Peyer's patch (tissue), 4 donors: ENCODE measurements around the gene SRC. TPM values are rescaled to one million over a fixed set of nuclear protein-coding genes. Genes with fewer than 3 reads are reported as not detected.

Experiments used
- DNase-seq, 3 donors: peaks; one replicate each; pipeline ENCODE4 v3.0.0-alpha.2; 2017 to 2019
- H3K27ac ChIP-seq, 4 donors: fragments of 200-600 bp; sonication (generic); one replicate each; pipeline ENCODE4 v1.5.1; 2016 to 2019
- H3K27me3 ChIP-seq, 2 donors: fragments of 200-600 bp; sonication (generic); one replicate each; pipeline ENCODE4 v1.5.1; 2019
- H3K36me3 ChIP-seq, 3 donors: fragments of 200-600 bp; sonication (generic); one replicate each; pipeline ENCODE4 v1.5.1; 2016 to 2019
- H3K4me1 ChIP-seq, 4 donors: fragments of 200-600 bp; sonication (generic); one replicate each; pipeline ENCODE4 v1.5.1; 2016 to 2019
- H3K4me3 ChIP-seq, 4 donors: fragments of 200-600 bp; sonication (generic); 1 replicate in 3 of 4; 2 replicates in 1 of 4; pipeline ENCODE4 v1.5.1; 2016 to 2019; ENCODE audit warnings: mild to moderate bottlenecking in 1 of 4
- H3K9me3 ChIP-seq, 4 donors: fragments of 200-600 bp; sonication (generic); one replicate each; pipeline ENCODE4 v1.5.1; 2016 to 2019; ENCODE audit warnings: mild to moderate bottlenecking in 1 of 4
- CTCF ChIP-seq, 6 experiments: fragments of 450-650 bp in 4 of 6; fragments of 200-600 bp in 2 of 6; sonication (generic) in 1 of 6; IDR thresholded peaks; one replicate each; pipeline ENCODE4 v1.5.1; 2017 to 2019; ENCODE audit warnings: antibody characterized with exemption in 6 of 6, mild to moderate bottlenecking in 3 of 6, moderate library complexity in 1 of 6
- POLR2A ChIP-seq, 2 donors: fragments of 450-650 bp; IDR thresholded peaks; one replicate each; pipeline ENCODE4 v1.5.1; 2017; ENCODE audit warnings: antibody characterized with exemption in 2 of 2, mild to moderate bottlenecking in 2 of 2, moderate library complexity in 2 of 2
- total RNA-seq, 4 donors: library from RNA; depleted of rRNA; stranded (reverse); fragments of >200 nt; gene quantifications; one replicate each; pipeline ENCODE4 v1.1.0, GENCODE V29; 2016

SRC gene
- total RNA-seq, 4 donors from 2014 or later: 85.8 to 187 (median 146) TPM

DNA sequence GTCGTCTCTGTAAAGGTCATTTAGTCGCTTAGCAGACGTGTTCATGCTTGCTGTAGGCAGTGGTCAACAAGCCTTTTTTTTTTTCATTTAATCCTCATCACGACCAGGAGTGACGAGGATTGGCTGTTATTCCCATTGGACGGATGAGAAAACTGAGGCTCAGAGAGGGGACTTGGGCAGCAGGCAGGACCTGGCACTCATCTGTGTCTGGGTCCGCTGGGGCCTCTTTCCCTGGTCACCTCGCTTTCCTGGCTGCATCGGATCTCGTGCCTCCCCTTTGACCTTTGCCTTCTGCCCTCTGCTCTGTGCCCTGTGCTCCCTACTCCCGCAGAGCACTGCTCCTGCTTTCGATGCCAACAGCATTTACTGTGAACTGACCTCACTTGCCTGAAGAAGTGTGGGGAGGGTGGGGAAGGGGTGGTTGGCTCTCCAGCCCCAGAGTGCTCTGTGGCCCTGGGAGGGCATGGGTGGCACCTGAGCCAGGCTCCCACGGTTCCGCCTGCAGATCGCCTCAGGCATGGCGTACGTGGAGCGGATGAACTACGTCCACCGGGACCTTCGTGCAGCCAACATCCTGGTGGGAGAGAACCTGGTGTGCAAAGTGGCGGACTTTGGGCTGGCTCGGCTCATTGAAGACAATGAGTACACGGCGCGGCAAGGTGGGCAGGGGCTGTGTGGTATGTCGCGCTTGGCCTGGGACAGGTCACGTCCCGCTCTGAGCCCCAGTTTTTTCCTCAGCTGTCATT, 56.2 kb downstream of the SRC start:
- Histone ChIP-seq H3K27me3 (no peaks in the 10 kb centered on the region), H3K27ac (no peak overlapping the region), H3K36me3 (peaks cover 0 to 66% (median 0%) of the 10 kb centered on the region in 3 donors), H3K4me1 (peaks cover 0 to 10% (median 2%) of the 10 kb centered on the region in 4 donors), H3K9me3 (no peaks in the 10 kb centered on the region), H3K4me3 (no peak overlapping the region)
- TF ChIP-seq CTCF (IDR thresholded peaks at IDR 0.05) (no peak), POLR2A (IDR thresholded peaks at IDR 0.05) (no peak)
- DNase-seq: no peak

DNA sequence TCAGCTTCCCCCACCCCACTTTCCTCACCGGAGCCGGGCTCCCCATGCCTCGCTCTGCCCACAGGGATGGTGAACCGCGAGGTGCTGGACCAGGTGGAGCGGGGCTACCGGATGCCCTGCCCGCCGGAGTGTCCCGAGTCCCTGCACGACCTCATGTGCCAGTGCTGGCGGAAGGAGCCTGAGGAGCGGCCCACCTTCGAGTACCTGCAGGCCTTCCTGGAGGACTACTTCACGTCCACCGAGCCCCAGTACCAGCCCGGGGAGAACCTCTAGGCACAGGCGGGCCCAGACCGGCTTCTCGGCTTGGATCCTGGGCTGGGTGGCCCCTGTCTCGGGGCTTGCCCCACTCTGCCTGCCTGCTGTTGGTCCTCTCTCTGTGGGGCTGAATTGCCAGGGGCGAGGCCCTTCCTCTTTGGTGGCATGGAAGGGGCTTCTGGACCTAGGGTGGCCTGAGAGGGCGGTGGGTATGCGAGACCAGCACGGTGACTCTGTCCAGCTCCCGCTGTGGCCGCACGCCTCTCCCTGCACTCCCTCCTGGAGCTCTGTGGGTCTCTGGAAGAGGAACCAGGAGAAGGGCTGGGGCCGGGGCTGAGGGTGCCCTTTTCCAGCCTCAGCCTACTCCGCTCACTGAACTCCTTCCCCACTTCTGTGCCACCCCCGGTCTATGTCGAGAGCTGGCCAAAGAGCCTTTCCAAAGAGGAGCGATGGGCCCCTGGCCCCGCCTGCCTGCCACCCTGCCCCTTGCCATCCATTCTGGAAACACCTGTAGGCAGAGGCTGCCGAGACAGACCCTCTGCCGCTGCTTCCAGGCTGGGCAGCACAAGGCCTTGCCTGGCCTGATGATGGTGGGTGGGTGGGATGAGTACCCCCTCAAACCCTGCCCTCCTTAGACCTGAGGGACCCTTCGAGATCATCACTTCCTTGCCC, 57.4 kb downstream of the SRC start:
- peaks cover 0 to 53% (median 0%) of the 10 kb centered on the region in 3 donors for H3K36me3 ChIP-seq
- H3K4me1 ChIP-seq: peaks cover 0 to 12% (median 2%) of the 10 kb centered on the region in 4 donors
- H3K27me3 ChIP-seq: no peaks in the 10 kb centered on the region
- H3K4me3 ChIP-seq: no peak overlapping the region
- no peak overlapping the region for H3K27ac ChIP-seq
- H3K9me3 ChIP-seq: no peaks in the 10 kb centered on the region
- DNase-seq: no peak
- TF ChIP-seq POLR2A (IDR thresholded peaks at IDR 0.05) (no peak), CTCF (IDR thresholded peaks at IDR 0.05) (no peak)

- no peak overlapping the region for H3K4me3 ChIP-seq
- no peaks in the 10 kb centered on the region for H3K27me3 ChIP-seq
- H3K9me3 ChIP-seq: no peaks in the 10 kb centered on the region
- H3K36me3 ChIP-seq: peaks cover 0 to 44% (median 0%) of the 10 kb centered on the region in 3 donors
- peaks cover 0 to 12% (median 2%) of the 10 kb centered on the region in 4 donors for H3K4me1 ChIP-seq
- no peak overlapping the region for H3K27ac ChIP-seq
- no peak for DNase-seq
- TF ChIP-seq POLR2A (IDR thresholded peaks at IDR 0.05) (no peak), CTCF (IDR thresholded peaks at IDR 0.05) (no peak)
Observed at GRCh38 chr20:37404461-37404890, 58.5 kb downstream of the SRC start.

DNA sequence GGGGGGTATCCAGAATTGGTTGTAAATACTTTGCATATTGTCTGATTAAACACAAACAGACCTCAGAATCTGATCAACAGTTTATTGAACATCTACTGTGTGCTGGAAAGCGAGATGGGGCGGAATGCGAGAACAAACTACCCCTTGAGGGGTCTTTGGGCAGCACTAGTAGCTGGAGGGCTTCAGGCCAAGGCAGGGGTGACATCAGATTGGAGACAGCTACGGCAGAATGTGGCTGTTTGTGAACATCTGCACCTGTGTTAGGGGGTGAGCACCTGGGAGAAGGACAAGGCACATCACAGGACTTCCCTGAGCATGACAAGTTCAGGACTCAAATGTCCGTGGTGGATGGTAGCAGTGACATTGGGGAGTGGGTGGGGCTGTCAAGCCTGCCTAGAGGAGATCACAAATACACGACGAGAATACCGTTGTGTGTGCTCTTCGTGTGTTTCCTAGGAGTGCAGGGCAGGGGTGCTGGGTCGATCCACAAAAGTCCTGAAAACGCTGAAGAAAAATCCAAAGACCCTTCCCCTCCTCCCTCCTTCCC, 59.5 kb downstream of the SRC start:
- DNase-seq: no peak
- Histone ChIP-seq H3K27ac (no peak overlapping the region), H3K36me3 (peaks cover 0 to 34% (median 0%) of the 10 kb centered on the region in 3 donors)

More for the DNA sequence above, 59.5 kb downstream of the SRC start:
- Histone ChIP-seq H3K9me3 (no peaks in the 10 kb centered on the region), H3K4me1 (peaks cover 0 to 12% (median 2%) of the 10 kb centered on the region in 4 donors), H3K4me3 (no peak overlapping the region), H3K27me3 (no peaks in the 10 kb centered on the region)
- TF ChIP-seq POLR2A (IDR thresholded peaks at IDR 0.05) (no peak), CTCF (IDR thresholded peaks at IDR 0.05) (no peak)
